ENCODE results near the gene PARD6B.

DNA sequence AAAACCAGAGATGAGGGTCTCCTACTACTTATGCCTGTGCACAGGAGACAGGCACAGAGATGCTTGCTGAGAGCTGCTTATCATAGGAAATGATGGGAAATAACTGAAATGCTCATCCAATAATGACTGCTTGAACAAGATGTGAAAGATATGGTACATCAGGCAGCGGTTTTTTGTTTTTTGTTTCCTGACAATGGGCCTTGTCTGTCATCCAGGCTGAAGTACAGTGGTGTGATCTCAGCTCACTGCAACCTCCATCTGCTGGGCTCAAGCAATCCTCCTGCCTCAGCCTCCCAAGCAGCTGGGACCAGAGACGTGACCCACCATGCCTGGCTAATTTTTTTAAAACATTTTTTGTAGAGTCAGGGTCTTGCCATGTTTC is 38.8 kb upstream of the PARD6B start:
- TF ChIP-seq ZC3H10 (CRISPR knock-in tag; IDR thresholded peaks at IDR 0.05) (no peak), OSR1 (CRISPR knock-in tag; IDR thresholded peaks at IDR 0.05) (no peak), ZNF70 (CRISPR knock-in tag; IDR thresholded peaks at IDR 0.05) (no peak), GLIS3 (CRISPR knock-in tag; IDR thresholded peaks at IDR 0.05) (no peak), ARNTL (CRISPR knock-in tag; IDR thresholded peaks at IDR 0.05; ENCODE audit: borderline replicate concordance, low read depth) (no peak), TOX (CRISPR knock-in tag; IDR thresholded peaks at IDR 0.05; ENCODE audit: borderline replicate concordance) (no peak), ZFP30 (CRISPR knock-in tag; IDR thresholded peaks at IDR 0.05) (no peak)
- TF ChIP-seq, protein P1, sequence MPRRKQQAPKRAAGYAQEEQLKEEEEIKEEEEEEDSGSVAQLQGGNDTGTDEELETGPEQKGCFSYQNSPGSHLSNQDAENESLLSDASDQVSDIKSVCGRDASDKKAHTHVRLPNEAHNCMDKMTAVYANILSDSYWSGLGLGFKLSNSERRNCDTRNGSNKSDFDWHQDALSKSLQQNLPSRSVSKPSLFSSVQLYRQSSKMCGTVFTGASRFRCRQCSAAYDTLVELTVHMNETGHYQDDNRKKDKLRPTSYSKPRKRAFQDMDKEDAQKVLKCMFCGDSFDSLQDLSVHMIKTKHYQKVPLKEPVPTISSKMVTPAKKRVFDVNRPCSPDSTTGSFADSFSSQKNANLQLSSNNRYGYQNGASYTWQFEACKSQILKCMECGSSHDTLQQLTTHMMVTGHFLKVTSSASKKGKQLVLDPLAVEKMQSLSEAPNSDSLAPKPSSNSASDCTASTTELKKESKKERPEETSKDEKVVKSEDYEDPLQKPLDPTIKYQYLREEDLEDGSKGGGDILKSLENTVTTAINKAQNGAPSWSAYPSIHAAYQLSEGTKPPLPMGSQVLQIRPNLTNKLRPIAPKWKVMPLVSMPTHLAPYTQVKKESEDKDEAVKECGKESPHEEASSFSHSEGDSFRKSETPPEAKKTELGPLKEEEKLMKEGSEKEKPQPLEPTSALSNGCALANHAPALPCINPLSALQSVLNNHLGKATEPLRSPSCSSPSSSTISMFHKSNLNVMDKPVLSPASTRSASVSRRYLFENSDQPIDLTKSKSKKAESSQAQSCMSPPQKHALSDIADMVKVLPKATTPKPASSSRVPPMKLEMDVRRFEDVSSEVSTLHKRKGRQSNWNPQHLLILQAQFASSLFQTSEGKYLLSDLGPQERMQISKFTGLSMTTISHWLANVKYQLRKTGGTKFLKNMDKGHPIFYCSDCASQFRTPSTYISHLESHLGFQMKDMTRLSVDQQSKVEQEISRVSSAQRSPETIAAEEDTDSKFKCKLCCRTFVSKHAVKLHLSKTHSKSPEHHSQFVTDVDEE (CRISPR knock-in tag; IDR thresholded peaks at IDR 0.05), result no peak
